Liver (tissue), 9 donors: ENCODE results near the gene NR6A1. TPM values are rescaled to one million over a fixed set of nuclear protein-coding genes. Genes with fewer than 3 reads are reported as not detected.
"Not testable (repeated sequence)": the region's sequence is repeated elsewhere in the genome, so short reads cannot be mapped to it uniquely, and the experiment has no call there.

ENCODE experiments used
- DNase-seq: peaks from one replicate; pipeline ENCODE4 v3.0.0-alpha.2; 2017; ENCODE audit warnings: low spot score
- H3K27ac ChIP-seq, 2 donors: one replicate each; pipeline ENCODE4 v1.7.0; 2013; ENCODE audit warnings: inconsistent platforms in 2 of 2, low read length in 2 of 2, control low read depth in 1 of 2, low read depth in 1 of 2, mild to moderate bottlenecking in 1 of 2
- H3K27me3 ChIP-seq, 4 donors: one replicate each; pipeline versions ENCODE4 v1.6.1 to v1.7.0; 2013; ENCODE audit warnings: low read length in 3 of 4, inconsistent platforms in 1 of 4, mild to moderate bottlenecking in 1 of 4, moderate library complexity in 1 of 4; ENCODE audit not compliant: control insufficient read depth in 4 of 4, insufficient read depth in 4 of 4
- H3K36me3 ChIP-seq, 4 donors: one replicate each; pipeline versions ENCODE4 v1.6.1 to v1.7.0; 2013; ENCODE audit warnings: low read length in 3 of 4, mild to moderate bottlenecking in 3 of 4, low read depth in 1 of 4, moderate library complexity in 1 of 4; ENCODE audit not compliant: control insufficient read depth in 4 of 4, insufficient read depth in 3 of 4
- H3K4me1 ChIP-seq, 4 donors: one replicate each; pipeline versions ENCODE4 v1.6.1 to v1.7.0; 2013; ENCODE audit warnings: low read length in 3 of 4, mild to moderate bottlenecking in 3 of 4, moderate library complexity in 1 of 4; ENCODE audit not compliant: control insufficient read depth in 4 of 4, insufficient read depth in 4 of 4
- H3K4me3 ChIP-seq, 3 donors: one replicate each; pipeline versions ENCODE4 v1.6.1 to v1.7.0; 2013; ENCODE audit warnings: low read length in 3 of 3, control low read depth in 1 of 3, low read depth in 1 of 3, mild to moderate bottlenecking in 1 of 3
- H3K9ac ChIP-seq, 2 donors: one replicate each; pipeline ENCODE4 v1.7.0; 2013; ENCODE audit warnings: low read length in 2 of 2, mild to moderate bottlenecking in 2 of 2, moderate library complexity in 2 of 2, control low read depth in 1 of 2, low read depth in 1 of 2
- H3K9me3 ChIP-seq, 4 donors: one replicate each; pipeline versions ENCODE4 v1.6.1 to v1.7.0; 2013; ENCODE audit warnings: low read length in 3 of 4; ENCODE audit not compliant: control insufficient read depth in 4 of 4
- ATF3 ChIP-seq: IDR thresholded peaks from 2 replicates; pipeline ENCODE4 v1.6.1; 2016; ENCODE audit warnings: antibody characterized with exemption
- CTCF ChIP-seq: fragments of 150-350 bp; IDR thresholded peaks from 2 replicates; pipeline ENCODE4 v1.5.1; 2017; ENCODE audit warnings: improper control_type of control experiment, low read depth, low read length; ENCODE audit not compliant: missing input control
- EGR1 ChIP-seq, 2 donors: IDR thresholded peaks; 2 replicates each; pipeline ENCODE4 v1.6.1; 2016 to 2018; ENCODE audit warnings: antibody characterized with exemption in 2 of 2, low read depth in 2 of 2
- FOXA1 ChIP-seq: IDR thresholded peaks from 2 replicates; pipeline ENCODE4 v1.6.1; 2016; ENCODE audit warnings: antibody characterized with exemption
- FOXA2 ChIP-seq: IDR thresholded peaks from 2 replicates; pipeline ENCODE4 v1.6.1; 2016; ENCODE audit warnings: antibody characterized with exemption
- GABPA ChIP-seq, 2 donors: IDR thresholded peaks in 1 of 2; conservative IDR thresholded peaks in 1 of 2; 2 replicates each; pipeline ENCODE4 v1.6.1; 2016; ENCODE audit warnings: antibody characterized with exemption in 2 of 2, mild to moderate bottlenecking in 1 of 2, moderate library complexity in 1 of 2
- HNF4A ChIP-seq, 2 donors: conservative IDR thresholded peaks; 2 replicates each; pipeline ENCODE4 v1.6.1; 2016; ENCODE audit warnings: antibody characterized with exemption in 2 of 2, mild to moderate bottlenecking in 2 of 2
- HNF4G ChIP-seq: IDR thresholded peaks from 2 replicates; pipeline ENCODE4 v1.6.1; 2016; ENCODE audit warnings: antibody characterized with exemption
- JUND ChIP-seq, 2 donors: IDR thresholded peaks; 2 replicates each; pipeline ENCODE4 v1.6.1; 2016; ENCODE audit warnings: antibody characterized with exemption in 2 of 2
- NR2F2 ChIP-seq: IDR thresholded peaks from 2 replicates; pipeline ENCODE4 v1.6.1; 2016; ENCODE audit warnings: antibody characterized with exemption
- RAD21 ChIP-seq, 2 donors: IDR thresholded peaks; 2 replicates each; pipeline ENCODE4 v1.6.1; 2016; ENCODE audit warnings: antibody characterized with exemption in 2 of 2, mild to moderate bottlenecking in 2 of 2
- RXRA ChIP-seq, 2 donors: IDR thresholded peaks; 2 replicates each; pipeline ENCODE4 v1.6.1; 2017 to 2018; ENCODE audit warnings: antibody characterized with exemption in 2 of 2, mild to moderate bottlenecking in 1 of 2
- TAF1 ChIP-seq: conservative IDR thresholded peaks from 2 replicates; pipeline ENCODE4 v1.6.1; 2016; ENCODE audit warnings: antibody characterized with exemption, mild to moderate bottlenecking
- YY1 ChIP-seq: IDR thresholded peaks from 2 replicates; pipeline ENCODE4 v1.6.1; 2016; ENCODE audit warnings: antibody characterized with exemption, mild to moderate bottlenecking
- WGBS: extraction: QIAGEN DNeasy Blood & Tissue Kit; methylation state at CpG from one replicate; pipeline ENCODE4 v1.1.7; 2013; 5-methylcytosine and 5-hydroxymethylcytosine counted together
- polyA plus RNA-seq, 2 donors: library from polyadenylated mRNA; stranded (reverse) in 1 of 2; unstranded in 1 of 2; fragments of 200-250 nt in 1 of 2; fragments of >200 nt in 1 of 2; fragmentation: Nextera tagmentation in 1 of 2; extraction: Ambion mirVana in 1 of 2; gene quantifications; one replicate each; pipeline versions ENCODE4 v1.2.1 to v1.2.3, GENCODE V29; 2013 to 2015
- total RNA-seq, 2 donors: library from RNA; depleted of rRNA; stranded (reverse); fragments of >200 nt; gene quantifications; one replicate each; pipeline ENCODE4 v1.2.3, GENCODE V29; 2014
- TF ChIP-seq, protein P1 (sequence below): IDR thresholded peaks from 2 replicates; pipeline ENCODE4 v1.6.1; 2016; ENCODE audit warnings: antibody characterized with exemption, mild to moderate bottlenecking
- TF ChIP-seq, protein P2 (sequence below): IDR thresholded peaks from 2 replicates; pipeline ENCODE4 v1.6.1; 2016; ENCODE audit warnings: antibody characterized with exemption
- TF ChIP-seq, protein P3 (sequence below): IDR thresholded peaks from 2 replicates; pipeline ENCODE4 v1.6.1; 2016; ENCODE audit warnings: antibody characterized with exemption
- donor health status: healthy.
- donor health status: healthy.
- donor health status: healthy.
- donor health status: healthy.
- donor health status: healthy.

The NR6A1 gene
- total and polyA plus RNA-seq, 4 donors, result 0.72 to 6.1 (median 2.1) TPM

GRCh38 chr9:124616961-124617360, 154.2 kb downstream of the NR6A1 start:
- DNase-seq, result no peak
- no peaks in the 10 kb centered on the region for H3K9me3 ChIP-seq
- H3K9ac ChIP-seq, result no peak overlapping the region
- H3K4me1 ChIP-seq, result peaks cover 0 to 9% (median 5%) of the 10 kb centered on the region in 4 donors
- H3K36me3 ChIP-seq, result no peaks in the 10 kb centered on the region
- no peak overlapping the region for H3K27ac ChIP-seq
- H3K4me3 ChIP-seq, result no peak overlapping the region
- WGBS, result 72% methylated on average over 3 of the region's 3 CpGs
- no peaks in the 10 kb centered on the region for H3K27me3 ChIP-seq
- TF ChIP-seq RXRA (IDR thresholded peaks at IDR 0.05), result no peak

DNA sequence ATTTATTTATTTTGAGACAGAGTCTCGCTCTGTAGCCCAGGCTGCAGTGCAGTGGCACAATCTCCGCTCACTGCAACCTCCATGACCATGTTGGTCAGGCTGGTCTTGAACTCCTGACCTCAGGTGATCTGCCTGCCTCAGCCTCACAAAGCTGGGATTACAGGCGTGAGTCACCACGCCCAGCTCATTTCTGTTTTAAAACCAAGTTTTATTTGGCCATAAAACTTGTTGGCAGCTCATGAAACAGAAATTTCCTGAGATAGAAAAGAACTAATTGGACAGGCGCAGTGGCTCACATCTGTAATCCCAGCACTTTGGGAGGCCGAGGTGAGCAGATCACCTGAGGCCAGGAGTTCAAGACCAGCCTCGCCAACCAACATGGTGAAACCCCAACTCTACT, 155.3 kb downstream of the NR6A1 start:
- H3K4me3 ChIP-seq, H3K36me3 ChIP-seq, H3K27me3 ChIP-seq, H3K9me3 ChIP-seq, DNase-seq, H3K9ac ChIP-seq, H3K27ac ChIP-seq, H3K4me1 ChIP-seq: not testable (repeated sequence)
- 89% methylated on average over 7 of the region's 7 CpGs for WGBS

DNA sequence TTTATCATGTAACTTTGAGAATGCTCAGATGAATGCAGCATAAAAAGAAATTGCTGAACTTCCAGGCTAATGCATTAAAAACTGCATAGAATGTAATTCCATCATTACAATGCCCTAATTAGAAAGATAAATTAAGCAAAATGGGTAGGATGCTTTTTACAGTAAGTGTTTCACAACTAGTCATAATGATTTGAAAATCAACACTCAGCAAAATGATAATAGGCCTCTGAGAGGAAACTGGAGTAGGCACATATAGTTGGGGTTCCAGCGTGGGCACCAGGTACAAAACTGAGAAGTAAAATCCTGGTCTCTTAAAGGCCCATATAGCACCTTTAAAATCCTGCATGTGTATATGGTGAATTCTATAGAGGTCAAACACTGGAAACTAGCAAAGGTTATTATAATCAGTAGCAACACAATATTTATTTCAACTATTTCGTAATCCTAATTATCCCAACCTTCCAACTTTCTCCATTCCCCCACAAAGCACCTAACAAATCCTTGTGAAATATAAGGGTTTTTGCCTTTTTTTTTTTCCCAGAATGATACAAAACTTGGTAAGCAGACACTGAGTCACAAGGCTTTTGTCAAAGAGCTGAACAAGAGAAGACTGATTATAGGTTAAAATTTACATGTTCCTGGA, 155.9 kb downstream of the NR6A1 start:
- no peak for DNase-seq
- H3K36me3 ChIP-seq, result no peaks in the 10 kb centered on the region

More for the DNA sequence above, 155.9 kb downstream of the NR6A1 start:
- Histone ChIP-seq H3K27me3 (no peaks in the 10 kb centered on the region), H3K4me1 (peaks cover 0 to 9% (median 5%) of the 10 kb centered on the region in 4 donors), H3K9me3 (no peaks in the 10 kb centered on the region), H3K27ac (no peak overlapping the region), H3K4me3 (no peak overlapping the region), H3K9ac (no peak overlapping the region)
- TF ChIP-seq EGR1 (IDR thresholded peaks at IDR 0.05; ENCODE audit: low read depth in 2 of 2), result no peak
- TF ChIP-seq FOXA1, result no peak
- TF ChIP-seq, protein P1, sequence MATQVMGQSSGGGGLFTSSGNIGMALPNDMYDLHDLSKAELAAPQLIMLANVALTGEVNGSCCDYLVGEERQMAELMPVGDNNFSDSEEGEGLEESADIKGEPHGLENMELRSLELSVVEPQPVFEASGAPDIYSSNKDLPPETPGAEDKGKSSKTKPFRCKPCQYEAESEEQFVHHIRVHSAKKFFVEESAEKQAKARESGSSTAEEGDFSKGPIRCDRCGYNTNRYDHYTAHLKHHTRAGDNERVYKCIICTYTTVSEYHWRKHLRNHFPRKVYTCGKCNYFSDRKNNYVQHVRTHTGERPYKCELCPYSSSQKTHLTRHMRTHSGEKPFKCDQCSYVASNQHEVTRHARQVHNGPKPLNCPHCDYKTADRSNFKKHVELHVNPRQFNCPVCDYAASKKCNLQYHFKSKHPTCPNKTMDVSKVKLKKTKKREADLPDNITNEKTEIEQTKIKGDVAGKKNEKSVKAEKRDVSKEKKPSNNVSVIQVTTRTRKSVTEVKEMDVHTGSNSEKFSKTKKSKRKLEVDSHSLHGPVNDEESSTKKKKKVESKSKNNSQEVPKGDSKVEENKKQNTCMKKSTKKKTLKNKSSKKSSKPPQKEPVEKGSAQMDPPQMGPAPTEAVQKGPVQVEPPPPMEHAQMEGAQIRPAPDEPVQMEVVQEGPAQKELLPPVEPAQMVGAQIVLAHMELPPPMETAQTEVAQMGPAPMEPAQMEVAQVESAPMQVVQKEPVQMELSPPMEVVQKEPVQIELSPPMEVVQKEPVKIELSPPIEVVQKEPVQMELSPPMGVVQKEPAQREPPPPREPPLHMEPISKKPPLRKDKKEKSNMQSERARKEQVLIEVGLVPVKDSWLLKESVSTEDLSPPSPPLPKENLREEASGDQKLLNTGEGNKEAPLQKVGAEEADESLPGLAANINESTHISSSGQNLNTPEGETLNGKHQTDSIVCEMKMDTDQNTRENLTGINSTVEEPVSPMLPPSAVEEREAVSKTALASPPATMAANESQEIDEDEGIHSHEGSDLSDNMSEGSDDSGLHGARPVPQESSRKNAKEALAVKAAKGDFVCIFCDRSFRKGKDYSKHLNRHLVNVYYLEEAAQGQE, result no peak
- no peak for TF ChIP-seq HNF4A (conservative IDR thresholded peaks at IDR 0.05)
- TF ChIP-seq FOXA2, result no peak
- TF ChIP-seq CTCF, result no peak
- TF ChIP-seq NR2F2, result no peak
- TF ChIP-seq, protein P2, sequence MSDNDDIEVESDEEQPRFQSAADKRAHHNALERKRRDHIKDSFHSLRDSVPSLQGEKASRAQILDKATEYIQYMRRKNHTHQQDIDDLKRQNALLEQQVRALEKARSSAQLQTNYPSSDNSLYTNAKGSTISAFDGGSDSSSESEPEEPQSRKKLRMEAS, result no peak
- TF ChIP-seq ATF3, result no peak
- TF ChIP-seq, protein P3, sequence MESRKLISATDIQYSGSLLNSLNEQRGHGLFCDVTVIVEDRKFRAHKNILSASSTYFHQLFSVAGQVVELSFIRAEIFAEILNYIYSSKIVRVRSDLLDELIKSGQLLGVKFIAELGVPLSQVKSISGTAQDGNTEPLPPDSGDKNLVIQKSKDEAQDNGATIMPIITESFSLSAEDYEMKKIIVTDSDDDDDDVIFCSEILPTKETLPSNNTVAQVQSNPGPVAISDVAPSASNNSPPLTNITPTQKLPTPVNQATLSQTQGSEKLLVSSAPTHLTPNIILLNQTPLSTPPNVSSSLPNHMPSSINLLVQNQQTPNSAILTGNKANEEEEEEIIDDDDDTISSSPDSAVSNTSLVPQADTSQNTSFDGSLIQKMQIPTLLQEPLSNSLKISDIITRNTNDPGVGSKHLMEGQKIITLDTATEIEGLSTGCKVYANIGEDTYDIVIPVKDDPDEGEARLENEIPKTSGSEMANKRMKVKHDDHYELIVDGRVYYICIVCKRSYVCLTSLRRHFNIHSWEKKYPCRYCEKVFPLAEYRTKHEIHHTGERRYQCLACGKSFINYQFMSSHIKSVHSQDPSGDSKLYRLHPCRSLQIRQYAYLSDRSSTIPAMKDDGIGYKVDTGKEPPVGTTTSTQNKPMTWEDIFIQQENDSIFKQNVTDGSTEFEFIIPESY, result no peak
- TF ChIP-seq JUND (IDR thresholded peaks at IDR 0.05), result no peak
- TF ChIP-seq HNF4G, result no peak
- TF ChIP-seq RAD21 (IDR thresholded peaks at IDR 0.05), result no peak
- TF ChIP-seq TAF1, result no peak
- TF ChIP-seq GABPA (IDR thresholded peaks at IDR 0.05 in 1 of 2, conservative IDR thresholded peaks at IDR 0.05 in 1 of 2), result no peak
- no peak for TF ChIP-seq RXRA (IDR thresholded peaks at IDR 0.05)
- TF ChIP-seq YY1, result no peak
- 85% methylated on average over 2 of the region's 2 CpGs for WGBS
